DMS114 treated with DMSO at 0.1 percent for 48 hours (cell line): ENCODE measurements around the gene ZBTB43.

Experiments used
- DNase-seq: peaks from one replicate; lab custom pipeline; 2025; ENCODE audit not compliant: unreplicated experiment; lab: John Stamatoyannopoulos, UW

Gene ZBTB43

DNA sequence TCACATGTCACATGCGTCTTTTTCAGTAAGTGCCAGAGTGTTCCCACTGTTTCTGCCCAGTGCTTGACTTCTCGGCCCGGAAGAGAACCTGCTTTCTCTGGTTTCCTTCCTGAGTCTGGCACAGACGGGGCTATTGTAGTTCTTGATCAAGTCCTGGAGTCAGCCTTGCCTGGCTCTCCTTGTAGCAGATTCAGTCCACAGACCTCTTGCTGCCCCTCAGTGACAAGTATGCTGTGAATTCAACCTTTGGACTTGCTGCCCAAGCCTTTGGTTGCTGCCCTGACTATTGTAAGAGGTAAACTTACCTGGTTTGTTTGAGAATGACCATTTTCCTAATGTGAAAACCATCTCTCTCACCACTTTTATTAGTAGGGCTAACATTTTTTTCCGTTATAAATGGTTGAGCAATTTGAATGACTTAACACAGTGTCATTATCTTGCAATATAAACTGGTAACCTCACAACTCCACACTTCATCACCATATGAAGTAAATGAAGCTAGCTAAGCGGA is 80.3 kb downstream of the ZBTB43 start:
- no peak for DNase-seq

DNA sequence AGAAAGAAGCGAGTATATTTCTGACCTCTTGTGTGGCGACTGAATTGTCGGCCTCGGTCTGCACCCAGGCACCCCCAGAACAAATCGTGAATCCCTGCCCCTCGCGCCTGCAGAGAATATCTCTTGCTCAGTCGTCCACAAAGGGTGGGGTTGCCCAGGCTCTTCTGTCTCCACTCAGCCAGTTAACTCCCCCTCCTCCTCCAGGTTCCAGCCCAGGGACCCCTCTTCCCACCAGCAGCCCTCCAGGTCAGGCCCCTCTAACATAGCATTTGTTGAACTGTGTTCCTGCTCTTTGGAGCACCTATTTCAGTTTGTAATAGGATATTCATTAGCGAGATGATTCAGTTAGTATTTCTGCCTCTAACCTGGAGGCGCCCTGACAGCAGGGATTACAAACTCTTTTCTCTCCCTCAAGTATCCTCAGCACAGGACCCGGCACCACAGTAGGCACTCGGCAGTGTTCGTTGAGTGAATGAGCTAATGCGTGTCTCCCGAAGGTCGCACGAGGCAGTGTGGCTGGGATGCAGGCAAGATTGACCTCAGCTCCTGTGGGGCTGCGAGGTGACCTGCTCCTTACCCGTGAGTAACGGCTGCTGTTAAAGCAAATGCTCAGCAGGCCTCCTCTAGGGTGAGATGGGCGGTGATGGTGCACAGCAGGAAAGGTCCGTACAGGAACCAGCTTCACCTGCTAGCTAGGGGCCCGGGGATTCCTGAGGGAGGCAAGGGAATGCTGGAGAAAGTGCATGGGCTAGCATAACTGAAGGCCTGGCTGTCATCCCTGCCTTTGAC is 81.4 kb downstream of the ZBTB43 start:
- DNase-seq = no peak

DNA sequence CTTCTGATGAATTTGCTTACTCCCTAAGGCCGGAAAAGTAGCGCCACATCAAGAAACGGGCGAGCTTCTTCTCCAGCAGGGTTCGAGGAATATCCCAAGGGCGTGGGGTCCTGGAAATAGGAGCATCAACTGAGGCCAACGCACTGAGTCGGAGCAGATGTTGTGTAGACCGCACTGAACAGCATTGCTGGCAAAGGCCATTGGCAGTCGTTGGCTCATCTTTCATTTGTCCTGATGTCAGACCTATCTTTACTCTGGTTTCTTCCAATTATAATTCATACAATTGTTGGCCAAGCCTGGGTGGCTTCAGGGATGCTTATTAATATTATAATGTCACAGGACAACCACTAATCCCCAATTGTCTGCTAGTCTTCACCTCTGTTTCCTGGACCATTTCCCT is 82.1 kb downstream of the ZBTB43 start:
- no peak for DNase-seq
